ENCODE measurements around the gene ONECUT3.

The ONECUT3 gene

GRCh38 chr19:1807030-1807694 lies 53.9 kb downstream of the ONECUT3 start:
- no peak overlapping the region for H3K4me3 ChIP-seq (ENCODE audit: control insufficient read depth, low read depth, low read length)
- TF ChIP-seq CTCF (conservative IDR thresholded peaks at IDR 0.05; ENCODE audit: control insufficient read depth, insufficient read depth, low read depth, low read length) = no peak
- no peak for DNase-seq (ENCODE audit: low read depth)

- no peak for DNase-seq (ENCODE audit: low read depth)
- no peak overlapping the region for H3K4me3 ChIP-seq (ENCODE audit: control insufficient read depth, low read depth, low read length)
- TF ChIP-seq CTCF (conservative IDR thresholded peaks at IDR 0.05; ENCODE audit: control insufficient read depth, insufficient read depth, low read depth, low read length) = no peak
Observed at GRCh38 chr19:1807695-1808394, 54.5 kb downstream of the ONECUT3 start.

- H3K4me3 ChIP-seq (ENCODE audit: control insufficient read depth, low read depth, low read length) = no peak overlapping the region
- no peak for DNase-seq (ENCODE audit: low read depth)
Observed at GRCh38 chr19:1808395-1808731, 55.1 kb downstream of the ONECUT3 start.

GRCh38 chr19:1809678-1810077 lies 56.4 kb downstream of the ONECUT3 start:
- no peak for DNase-seq (ENCODE audit: low read depth)
- no peak for TF ChIP-seq CTCF (conservative IDR thresholded peaks at IDR 0.05; ENCODE audit: control insufficient read depth, insufficient read depth, low read depth, low read length)
- no peak overlapping the region for H3K4me3 ChIP-seq (ENCODE audit: control insufficient read depth, low read depth, low read length)

More at GRCh38 chr19:1808395-1808731, 55.1 kb downstream of the ONECUT3 start:
- TF ChIP-seq CTCF (conservative IDR thresholded peaks at IDR 0.05; ENCODE audit: control insufficient read depth, insufficient read depth, low read depth, low read length) = no peak

GRCh38 chr19:1810439-1811160 lies 57.3 kb downstream of the ONECUT3 start:
- no peak for DNase-seq (ENCODE audit: low read depth)
- no peak overlapping the region for H3K4me3 ChIP-seq (ENCODE audit: control insufficient read depth, low read depth, low read length)
- no peak for TF ChIP-seq CTCF (conservative IDR thresholded peaks at IDR 0.05; ENCODE audit: control insufficient read depth, insufficient read depth, low read depth, low read length)

- peak; percentile 72 for DNase-seq (ENCODE audit: low read depth)
- no peak for TF ChIP-seq CTCF (conservative IDR thresholded peaks at IDR 0.05; ENCODE audit: control insufficient read depth, insufficient read depth, low read depth, low read length)
- peak overlapping the region; percentile 44 for H3K4me3 ChIP-seq (ENCODE audit: control insufficient read depth, low read depth, low read length)
Observed at GRCh38 chr19:1811472-1811894, 58.2 kb downstream of the ONECUT3 start.

Data from fibroblast of mammary gland (primary cell).